ENCODE measurements around the gene KLK13.
A peak's percentile ranks its signal among the peaks of the same experiment; 100 is the strongest.

Gene KLK13

GRCh38 chr19:51064534-51065220 is at the start of gene KLK13:
Gene KLK13, minus strand, starts transcription at chr19:51065092. Its CDS starts 25 bp downstream, at chr19:51065067.
- peak; percentile 42 for DNase-seq (ENCODE audit: low spot score)

- DNase-seq (ENCODE audit: low spot score), result no peak
Measured at GRCh38 chr19:51114087-51114729, 49.3 kb upstream of the KLK13 start.

DNA sequence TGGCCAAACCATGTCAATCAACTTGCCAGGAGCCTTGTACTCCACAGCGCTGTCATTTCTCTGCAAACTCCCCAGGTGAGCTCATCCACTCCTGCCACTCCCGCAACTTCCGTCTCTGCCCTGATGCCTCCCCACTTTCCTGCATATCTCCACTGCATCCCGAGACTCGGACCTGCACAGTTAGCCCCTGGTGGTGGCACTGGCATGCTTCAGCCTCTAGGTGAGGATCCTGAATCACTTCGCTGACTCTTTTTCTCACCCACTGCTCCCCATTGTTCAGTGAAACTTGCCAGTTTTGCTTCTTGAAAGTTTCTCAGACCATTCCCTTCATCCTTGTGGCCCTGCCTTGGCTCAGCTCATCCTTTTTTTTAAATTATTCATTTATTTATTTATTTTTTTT is 46.7 kb upstream of the KLK13 start:
- no peak for DNase-seq (ENCODE audit: low spot score)

DNA sequence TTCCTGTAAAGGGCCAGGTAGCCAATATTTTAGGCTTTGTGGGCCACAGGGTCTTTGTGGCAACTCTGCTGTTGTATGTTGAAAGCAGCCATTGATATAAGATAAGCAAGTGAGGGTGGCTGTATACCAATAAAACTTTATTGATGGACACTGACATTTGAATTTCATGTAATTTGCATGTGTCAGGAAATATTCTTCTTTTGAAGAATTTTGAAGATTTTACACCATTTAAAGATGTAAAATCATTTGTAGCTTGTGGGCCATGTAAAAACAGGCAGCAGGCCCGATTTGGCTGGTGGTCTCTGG is 45.7 kb upstream of the KLK13 start:
- no peak for DNase-seq (ENCODE audit: low spot score)

DNA sequence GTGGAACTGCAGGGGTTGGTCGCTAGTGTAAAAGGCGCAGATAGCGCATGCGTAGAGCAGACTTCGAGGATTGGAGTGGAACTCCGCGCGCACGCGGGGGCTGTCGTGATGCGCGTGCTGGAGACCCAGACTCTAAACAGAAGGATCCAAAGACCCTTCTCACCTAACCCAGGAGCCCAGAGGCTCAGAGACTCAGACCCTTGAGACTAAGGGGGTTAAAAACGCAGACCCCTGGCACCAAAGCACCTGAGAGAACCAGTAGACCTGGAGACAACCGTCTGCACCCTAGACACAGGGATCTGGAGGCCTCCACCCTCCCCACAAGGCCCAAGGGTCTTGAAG is 43.9 kb upstream of the KLK13 start:
- DNase-seq (ENCODE audit: low spot score), result no peak

GRCh38 chr19:51108066-51108804 is 43.3 kb upstream of the KLK13 start, which contains the start of gene CTU1:
Gene CTU1, minus strand, starts transcription at chr19:51108409. Its CDS starts 3,840 bp downstream, at chr19:51104569.
- peak; percentile 99 for DNase-seq (ENCODE audit: low spot score)

GRCh38 chr19:51107406-51108065 is 42.6 kb upstream of the KLK13 start:
- no peak for DNase-seq (ENCODE audit: low spot score)

- no peak for DNase-seq (ENCODE audit: low spot score)
Measured at GRCh38 chr19:51103926-51104341, 39.0 kb upstream of the KLK13 start.

GRCh38 chr19:51102991-51103390 is 38.1 kb upstream of the KLK13 start:
- DNase-seq (ENCODE audit: low spot score), result no peak

DNA sequence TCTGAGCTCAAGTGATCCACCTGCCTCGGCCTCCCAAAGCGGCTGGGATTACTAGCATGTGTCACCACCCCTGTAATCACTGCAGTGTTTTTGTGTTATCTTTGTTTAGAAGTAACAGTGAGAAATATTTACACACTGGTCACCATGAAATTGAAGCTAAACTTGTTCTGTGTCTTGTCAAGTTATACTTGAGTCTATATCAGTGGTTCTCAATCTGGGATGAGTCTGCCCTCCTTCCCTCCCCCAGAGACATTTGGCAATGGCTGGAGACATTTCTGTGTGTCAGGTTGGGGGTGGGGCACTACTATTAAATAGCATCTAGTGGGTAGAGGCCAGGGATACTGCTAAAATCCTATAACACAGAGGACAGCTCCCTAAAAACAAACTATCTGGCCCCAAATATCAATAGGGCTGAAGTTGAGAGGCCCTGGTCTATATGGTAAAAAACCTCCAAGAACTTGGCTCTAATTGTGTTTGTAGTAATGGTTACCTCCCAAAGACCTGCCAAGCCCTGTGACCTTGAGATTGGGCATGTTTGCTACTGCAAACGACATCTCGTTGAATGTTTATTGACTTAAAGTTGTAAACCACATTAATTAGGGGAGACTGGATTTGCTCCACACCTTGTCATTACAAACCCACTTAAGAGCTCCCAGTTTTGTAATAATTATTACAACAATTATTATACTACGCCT is 36.4 kb upstream of the KLK13 start:
- no peak for DNase-seq (ENCODE audit: low spot score)

GRCh38 chr19:51100601-51101000 is 35.7 kb upstream of the KLK13 start:
- DNase-seq (ENCODE audit: low spot score), result no peak

DNA sequence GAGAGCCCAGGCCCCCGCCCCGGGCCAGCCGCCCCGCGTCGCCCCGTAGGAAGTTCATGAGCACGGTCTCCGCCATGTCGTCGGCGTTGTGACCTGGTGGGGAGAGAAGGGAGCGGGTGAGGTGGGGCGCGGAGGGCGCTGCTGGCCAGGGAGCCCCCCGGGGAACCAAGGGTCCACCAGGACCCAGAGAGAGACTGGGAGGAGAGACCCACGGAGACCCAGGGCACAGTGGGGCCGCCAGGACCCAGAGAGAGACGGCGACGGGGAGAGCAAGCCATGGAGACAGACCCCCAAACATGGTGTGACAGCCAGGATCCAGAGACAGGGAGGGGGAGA is 34.1 kb upstream of the KLK13 start:
- DNase-seq (ENCODE audit: low spot score), result no peak

DNA sequence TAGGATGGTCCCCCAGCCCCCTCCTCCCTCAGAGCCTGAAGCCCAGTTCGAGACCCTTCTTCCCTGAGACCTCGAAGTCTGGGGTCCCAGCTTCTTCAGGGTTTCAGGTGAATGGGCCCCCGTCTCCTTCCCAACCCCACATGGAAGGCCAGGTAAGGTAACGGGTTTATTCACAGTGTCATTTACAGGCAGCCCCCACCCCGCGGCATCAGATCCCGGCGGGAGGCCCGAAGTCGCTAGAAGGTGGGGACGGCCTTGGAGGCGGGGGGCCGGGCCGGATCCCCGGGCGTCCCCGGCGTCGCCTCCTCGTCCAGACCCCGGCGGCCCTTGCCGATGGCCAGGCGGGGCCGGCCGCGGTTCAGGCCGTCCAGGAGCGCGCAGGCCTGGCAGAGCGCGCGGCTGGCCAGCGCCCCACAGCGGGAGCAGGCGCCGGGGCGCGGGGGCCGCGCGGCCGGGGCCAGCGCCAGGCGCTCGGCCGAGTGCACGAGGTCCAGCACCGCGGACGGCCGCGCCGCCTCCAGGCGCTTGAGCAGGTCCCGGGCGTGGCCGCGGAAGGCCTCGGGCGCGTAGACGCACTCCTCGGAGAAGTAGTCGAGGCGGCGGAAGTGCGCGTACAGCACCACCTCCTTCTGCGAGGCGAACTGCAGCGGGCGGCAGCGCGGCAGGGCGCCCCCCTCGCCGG is 33.6 kb upstream of the KLK13 start:
- no peak for DNase-seq (ENCODE audit: low spot score)

DNA sequence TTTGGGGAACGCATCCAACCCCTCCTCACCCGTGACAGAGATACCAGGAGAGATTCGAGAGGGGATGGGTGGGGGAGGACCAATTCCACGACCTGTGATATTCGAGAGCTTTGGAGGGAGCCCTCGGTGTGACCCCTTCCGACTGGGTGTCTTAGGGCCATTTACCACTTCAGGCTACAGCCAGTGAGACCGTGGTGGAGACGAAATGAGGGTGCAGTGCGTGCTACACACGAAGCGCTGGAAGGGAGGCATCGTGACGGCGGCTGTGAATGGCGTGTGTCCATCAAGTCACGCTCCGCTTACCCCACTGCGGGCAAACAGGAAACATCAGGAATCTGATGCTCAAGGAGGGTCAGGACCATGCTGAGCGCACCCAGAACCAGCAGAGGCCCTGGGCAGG is 32.9 kb upstream of the KLK13 start:
- no peak for DNase-seq (ENCODE audit: low spot score)

- peak; percentile 73 for DNase-seq (ENCODE audit: low spot score)
Measured at GRCh38 chr19:51097166-51097738, 32.4 kb upstream of the KLK13 start.

- no peak for DNase-seq (ENCODE audit: low spot score)
Measured at GRCh38 chr19:51096473-51097165, 31.7 kb upstream of the KLK13 start.

DNA sequence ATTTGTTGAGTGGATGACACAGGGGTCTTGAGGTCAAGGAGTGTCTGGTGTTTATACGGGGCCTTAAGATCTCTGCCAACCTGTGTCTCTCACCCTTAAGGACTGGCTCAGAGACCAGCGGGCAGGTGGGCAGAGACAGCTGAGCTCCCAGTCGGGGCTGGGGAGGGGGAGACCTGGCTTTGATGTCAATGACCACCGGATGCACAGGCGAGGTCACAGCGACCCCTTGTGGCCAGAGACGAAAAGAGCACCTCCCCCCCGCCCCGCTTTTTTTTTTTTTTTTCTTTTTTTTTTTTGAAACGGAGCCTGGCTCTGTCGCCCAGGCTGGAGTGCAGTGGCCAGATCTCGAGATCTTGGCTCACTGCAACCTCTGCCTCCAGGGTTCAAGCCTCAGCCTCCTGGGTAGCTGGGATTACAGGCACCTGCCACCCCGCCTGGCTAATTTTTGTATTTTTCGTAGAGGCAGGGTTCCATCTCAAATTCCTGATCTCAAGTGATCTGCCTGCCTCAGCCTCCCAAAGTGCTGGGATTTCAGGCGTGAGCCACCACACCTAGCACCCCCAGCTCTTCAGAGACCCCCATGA is 29.9 kb upstream of the KLK13 start:
- peak; percentile 59 for DNase-seq (ENCODE audit: low spot score)

- DNase-seq (ENCODE audit: low spot score), result no peak
Measured at GRCh38 chr19:51093510-51094345, 28.8 kb upstream of the KLK13 start.

DNA sequence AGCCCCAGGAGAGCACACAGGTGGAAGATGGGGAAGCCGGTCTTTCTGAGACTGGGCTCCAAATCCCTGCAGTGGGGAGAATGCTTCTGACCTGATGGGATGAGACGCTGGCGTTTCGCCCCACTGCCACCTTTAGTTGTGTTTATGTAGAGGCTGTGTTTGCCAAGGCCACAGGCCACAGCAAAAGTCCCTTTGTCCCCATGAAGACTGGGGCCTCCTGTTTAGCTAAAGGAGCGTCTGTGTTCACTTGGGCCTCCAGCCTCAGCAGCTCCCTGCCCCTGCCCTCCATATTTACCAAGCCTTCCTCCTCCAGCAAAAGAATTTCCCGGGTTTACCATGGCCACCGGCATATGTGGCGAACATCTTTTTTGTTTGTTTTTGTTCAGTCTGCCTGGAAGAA is 28.2 kb upstream of the KLK13 start:
- DNase-seq (ENCODE audit: low spot score), result no peak
